GM23338 (cell line): ENCODE results near the gene LGALSL.

Source experiments
- CTCF ChIP-seq, 2 experiments: fragments of 200-600 bp in 1 of 2; sonication (generic) in 1 of 2; conservative IDR thresholded peaks; 2 replicates each; pipeline versions ENCODE4 v1.5.1 to v1.6.1; 2016 to 2017; ENCODE audit warnings: antibody characterized with exemption in 2 of 2, low read depth in 2 of 2, mild to moderate bottlenecking in 2 of 2, moderate library complexity in 1 of 2
- EZH2phosphoT487 ChIP-seq: fragments of 200-600 bp; sonication (generic); IDR thresholded peaks from one replicate; pipeline ENCODE4 v1.8.1; 2018; ENCODE audit warnings: antibody characterized with exemption; ENCODE audit not compliant: unreplicated experiment
- JUNB ChIP-seq: IDR thresholded peaks from one replicate; pipeline ENCODE4 v1.6.1; 2016; ENCODE audit warnings: antibody characterized with exemption; ENCODE audit not compliant: unreplicated experiment
- POLR2AphosphoS5 ChIP-seq: IDR thresholded peaks from 2 replicates; pipeline ENCODE4 v1.6.1; 2016; ENCODE audit warnings: antibody characterized with exemption, low read depth
- REST ChIP-seq: IDR thresholded peaks from one replicate; pipeline ENCODE4 v1.6.1; 2018; ENCODE audit warnings: antibody characterized with exemption; ENCODE audit not compliant: unreplicated experiment

GRCh38 chr2:64454386-64455332, 697 bp downstream of the LGALSL start:
- TF ChIP-seq CTCF (conservative IDR thresholded peaks at IDR 0.05; ENCODE audit: low read depth in 2 of 2) (no peak), REST (no peak), JUNB (no peak), EZH2phosphoT487 (no peak), POLR2AphosphoS5 (no peak)
